HepG2 (cell line): Measurements from ENCODE around the gene RPA1. TPM values are rescaled to one million over a fixed set of nuclear protein-coding genes. Genes with fewer than 3 reads are reported as not detected.
A peak's percentile ranks its signal among the peaks of the same experiment; 100 is the strongest.

Experiments
- FOXO1 ChIP-seq: sonication (generic); formaldehyde crosslinking; IDR thresholded peaks from 2 replicates; pipeline ENCODE4 v1.4.0; 2020; ENCODE audit warnings: missing genetic modification reagents
- HCFC1 ChIP-seq: fragments of 150-350 bp; IDR thresholded peaks from 2 replicates; pipeline ENCODE4 v1.6.1; 2014; ENCODE audit warnings: low read depth, low read length
- KDM5A ChIP-seq: fragments of 200-600 bp; sonication (generic); IDR thresholded peaks from 2 replicates; pipeline ENCODE4 v1.7.0; 2018; ENCODE audit warnings: antibody characterized with exemption, mild to moderate bottlenecking, low read length, borderline replicate concordance
- RFXANK ChIP-seq: IDR thresholded peaks from 2 replicates; pipeline ENCODE4 v1.6.1; 2016
- SALL1 ChIP-seq: sonication (generic); formaldehyde crosslinking; IDR thresholded peaks from 2 replicates; pipeline ENCODE4 v1.8.0; 2022; ENCODE audit warnings: mild to moderate bottlenecking, missing genetic modification reagents
- SMARCE1 ChIP-seq: fragments of 450-650 bp; IDR thresholded peaks from 2 replicates; pipeline ENCODE4 v1.6.1; 2017; ENCODE audit warnings: borderline replicate concordance
- SP5 ChIP-seq: IDR thresholded peaks from 2 replicates; pipeline ENCODE4 v1.6.1; 2016; ENCODE audit warnings: low read depth, borderline replicate concordance
- STAG1 ChIP-seq: sonication (generic); formaldehyde crosslinking; IDR thresholded peaks from 2 replicates; pipeline ENCODE4 v1.4.0; 2020; ENCODE audit warnings: missing genetic modification reagents
- polyA plus RNA-seq, 8 experiments: library from polyadenylated mRNA; depleted of rRNA in 3 of 8; stranded (reverse) in 7 of 8; unstranded in 1 of 8; fragments of >200 nt; fragmentation: Illumina TruSeq in 4 of 8; extraction: Trizol in 4 of 8; gene quantifications; 2 replicates each; pipeline versions ENCODE4 v1.2.1 to v1.2.3, GENCODE V29; 2011 to 2016; ENCODE audit warnings: low read depth in 4 of 8, missing spikeins in 1 of 8, mixed read lengths in 1 of 8; ENCODE audit not compliant: insufficient read depth in 1 of 8
- total RNA-seq, 5 experiments: library from RNA; depleted of rRNA; stranded (reverse); fragments of >200 nt; fragmentation: Illumina TruSeq; extraction: Trizol; gene quantifications; 2 replicates each; pipeline ENCODE4 v1.2.3, GENCODE V29; 2016; ENCODE audit warnings: low read depth in 1 of 5
- TF ChIP-seq, protein P1 (sequence below): sonication (generic); formaldehyde crosslinking; IDR thresholded peaks from 2 replicates; pipeline ENCODE4 v1.5.1; 2020; ENCODE audit warnings: mild to moderate bottlenecking, missing genetic modification reagents

RPA1 gene
- total and polyA plus RNA-seq, 2 of the 13 experiments (the other 11 are each of a cell fraction or from before 2014, with no cell fraction given): 13.9 to 37.6 TPM

DNA sequence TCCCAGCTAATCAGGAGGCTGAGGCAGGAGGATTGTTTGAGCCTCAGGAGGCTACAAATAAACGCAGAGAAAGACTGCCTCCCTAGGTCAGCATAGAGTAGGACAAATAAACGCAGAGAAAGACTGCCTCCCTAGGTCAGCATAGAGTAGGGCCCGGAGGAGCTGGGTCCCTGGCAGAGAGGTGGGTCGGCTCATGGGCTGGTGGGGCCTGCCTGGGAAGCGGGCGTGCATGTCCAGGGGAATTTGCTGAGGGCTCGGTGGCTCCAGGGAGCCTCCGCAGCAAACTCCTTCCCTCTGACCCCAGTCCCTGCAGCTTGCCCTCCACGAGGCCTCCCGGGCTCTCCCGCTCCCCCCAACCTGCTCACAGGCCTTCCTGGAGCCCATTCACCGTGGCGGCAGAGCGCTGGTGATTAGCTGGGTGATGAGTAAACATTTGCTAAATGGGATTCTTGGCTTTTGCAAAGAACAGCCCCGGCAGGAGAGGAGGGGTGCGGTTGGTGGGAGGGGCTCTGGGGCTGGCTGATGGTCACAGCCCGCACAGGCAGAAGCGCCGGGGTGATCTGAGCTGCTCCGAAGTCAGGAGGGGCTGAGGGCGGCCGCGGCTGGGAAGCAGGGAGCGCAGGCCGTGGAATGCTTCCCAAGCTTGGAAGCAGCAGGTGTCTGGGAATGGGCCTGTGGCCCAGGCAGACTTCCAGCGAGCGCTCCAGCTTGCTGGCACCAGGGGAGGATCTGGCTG is 102.2 kb downstream of the RPA1 start (continued):
- TF ChIP-seq, protein P1, sequence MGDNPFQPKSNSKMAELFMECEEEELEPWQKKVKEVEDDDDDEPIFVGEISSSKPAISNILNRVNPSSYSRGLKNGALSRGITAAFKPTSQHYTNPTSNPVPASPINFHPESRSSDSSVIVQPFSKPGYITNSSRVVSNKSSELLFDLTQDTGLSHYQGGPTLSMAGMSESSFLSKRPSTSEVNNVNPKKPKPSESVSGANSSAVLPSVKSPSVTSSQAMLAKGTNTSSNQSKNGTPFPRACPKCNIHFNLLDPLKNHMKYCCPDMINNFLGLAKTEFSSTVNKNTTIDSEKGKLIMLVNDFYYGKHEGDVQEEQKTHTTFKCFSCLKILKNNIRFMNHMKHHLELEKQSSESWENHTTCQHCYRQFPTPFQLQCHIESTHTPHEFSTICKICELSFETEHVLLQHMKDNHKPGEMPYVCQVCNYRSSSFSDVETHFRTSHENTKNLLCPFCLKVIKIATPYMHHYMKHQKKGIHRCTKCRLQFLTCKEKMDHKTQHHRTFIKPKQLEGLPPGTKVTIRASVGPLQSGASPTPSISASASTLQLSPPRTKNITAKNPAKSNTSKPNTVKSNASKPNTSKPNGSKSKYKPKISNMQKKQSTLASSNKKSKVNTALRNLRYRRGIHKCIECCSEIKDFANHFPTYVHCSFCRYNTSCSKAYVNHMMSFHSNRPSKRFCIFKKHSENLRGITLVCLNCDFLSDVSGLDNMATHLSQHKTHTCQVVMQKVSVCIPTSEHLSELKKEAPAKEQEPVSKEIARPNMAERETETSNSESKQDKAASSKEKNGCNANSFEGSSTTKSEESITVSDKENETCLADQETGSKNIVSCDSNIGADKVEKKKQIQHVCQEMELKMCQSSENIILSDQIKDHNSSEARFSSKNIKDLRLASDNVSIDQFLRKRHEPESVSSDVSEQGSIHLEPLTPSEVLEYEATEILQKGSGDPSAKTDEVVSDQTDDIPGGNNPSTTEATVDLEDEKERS (CRISPR knock-in tag): no peak
- TF ChIP-seq SP5 (CRISPR knock-in tag) (peak; percentile 27; the same call in 1 of the 2 replicates), KDM5A (no peak), FOXO1 (CRISPR knock-in tag) (0 out of 2 replicates have a peak, but pooled peaks have one; percentile 26), SALL1 (peak; percentile 57; the same call in 1 of the 2 replicates), HCFC1 (no peak), SMARCE1 (no peak), RFXANK (CRISPR knock-in tag) (no peak), STAG1 (CRISPR knock-in tag) (peak; percentile 25)
